GM12878 (cell line): ENCODE measurements around the gene RNU5B-1. TPM values are rescaled to one million over a fixed set of nuclear protein-coding genes. Genes with fewer than 3 reads are reported as not detected.

Experiments used
- ATAC-seq: fragments of 200-7000 bp; cut with Tn5 transposase; 3 replicates; pipeline ENCODE4 v1.9.1; 2020; ENCODE audit warnings: mild to moderate bottlenecking, moderate library complexity
- BruUV-seq: library from RNA; stranded (reverse); fragments of 400-500 nt; replicated peaks from 2 replicates; lab custom pipeline; 2021; lab: Mats Ljungman, UMichigan
- CTCF ChIA-PET: fragments of 300-600 bp; sonication (Branson Sonifier 250); formaldehyde crosslinking; extraction: SDS; loops from one replicate; lab custom pipeline; 2021; ENCODE audit warnings: inconsistent platforms; lab: Yijun Ruan, JAX
- POLR2A ChIA-PET: fragments of 350-600 bp; formaldehyde crosslinking; extraction: SDS; loops from one replicate; lab custom pipeline; 2021; ENCODE audit warnings: inconsistent platforms; lab: Charles Lee
- RAD21 ChIA-PET: fragments of 300-600 bp; sonication (Branson Sonifier 250); formaldehyde crosslinking; loops from one replicate; lab custom pipeline; 2023; ENCODE audit warnings: antibody characterized with exemption; ENCODE audit not compliant: unreplicated experiment; lab: Charles Lee
- SMC1A ChIA-PET: fragments of 300-600 bp; sonication (Branson Sonifier 250); formaldehyde crosslinking; loops from one replicate; lab custom pipeline; 2023; ENCODE audit not compliant: unreplicated experiment, uncharacterized antibody; lab: Charles Lee
- DNase-seq: peaks from one replicate; pipeline ENCODE4 v3.0.0-alpha.2; 2011; ENCODE audit warnings: low read depth, low spot score
- FAIRE-seq: peaks from 3 replicates; lab custom pipeline; 2011; peaks lifted over from hg19 to GRCh38; lab: Jason Lieb, UNC
- H2AFZ ChIP-seq: 2 replicates; pipeline ENCODE4 v1.6.0; 2011; ENCODE audit warnings: low read depth, low read length, control low read depth; ENCODE audit not compliant: control insufficient read depth
- H3K27ac ChIP-seq: 2 replicates; pipeline ENCODE4 v1.5.1; 2011; ENCODE audit warnings: control low read depth; ENCODE audit not compliant: control insufficient read depth, insufficient read depth
- H3K27me3 ChIP-seq, 2 experiments: replicated peaks in 1 of 2; 2 replicates each; pipeline versions ENCODE4 v1.6.0 to v1.6.1; 2011; ENCODE audit warnings: low read length in 1 of 2; ENCODE audit not compliant: control insufficient read depth in 2 of 2, insufficient read depth in 2 of 2
- H3K36me3 ChIP-seq, 2 experiments: 2 replicates each; pipeline ENCODE4 v1.5.1; 2011; ENCODE audit warnings: low read length in 1 of 2; ENCODE audit not compliant: control insufficient read depth in 2 of 2, insufficient read depth in 2 of 2
- H3K4me1 ChIP-seq: 2 replicates; pipeline ENCODE4 v1.6.1; 2011; ENCODE audit warnings: mild to moderate bottlenecking, low read length, moderate library complexity, mixed read lengths; ENCODE audit not compliant: control insufficient read depth, insufficient read depth
- H3K4me2 ChIP-seq: 2 replicates; pipeline ENCODE4 v1.6.0; 2011; ENCODE audit warnings: control low read depth; ENCODE audit not compliant: control insufficient read depth, insufficient read depth
- H3K4me3 ChIP-seq: fragments of 200-600 bp; sonication (generic); 2 replicates; pipeline ENCODE4 v1.5.1; 2016
- H3K79me2 ChIP-seq: 2 replicates; pipeline ENCODE4 v1.6.0; 2011; ENCODE audit warnings: low read length; ENCODE audit not compliant: control insufficient read depth, insufficient read depth
- H3K9ac ChIP-seq: 2 replicates; pipeline ENCODE4 v1.8.0; 2011; ENCODE audit warnings: low read length, control low read depth, mixed read lengths; ENCODE audit not compliant: control insufficient read depth, insufficient read depth
- H3K9me3 ChIP-seq: replicated peaks from 3 replicates; pipeline ENCODE4 v1.5.1; 2011; ENCODE audit warnings: mild to moderate bottlenecking, low read length; ENCODE audit not compliant: control insufficient read depth, insufficient read depth
- H4K20me1 ChIP-seq: 2 replicates; pipeline ENCODE4 v1.6.0; 2011; ENCODE audit not compliant: control insufficient read depth, insufficient read depth
- ETV6 ChIP-seq, 2 experiments: fragments of 450-650 bp in 1 of 2; IDR thresholded peaks in 1 of 2; conservative IDR thresholded peaks in 1 of 2; 2 replicates each; pipeline ENCODE4 v1.6.1; 2014; ENCODE audit warnings: antibody characterized with exemption in 1 of 2, borderline replicate concordance in 1 of 2, low read depth in 1 of 2, mild to moderate bottlenecking in 1 of 2, moderate library complexity in 1 of 2
- EZH2 ChIP-seq: IDR thresholded peaks from 2 replicates; pipeline ENCODE4 v1.6.1; 2012; ENCODE audit warnings: low read depth, mild to moderate bottlenecking, control low read depth, inconsistent platforms, low read length, borderline replicate concordance; ENCODE audit not compliant: control insufficient read depth
- GABPA ChIP-seq: IDR thresholded peaks from 2 replicates; pipeline ENCODE4 v1.6.1; 2014; ENCODE audit warnings: antibody characterized with exemption, low read depth, mild to moderate bottlenecking, inconsistent platforms
- GATAD2B ChIP-seq: fragments of 450-650 bp; conservative IDR thresholded peaks from 2 replicates; pipeline ENCODE4 v1.6.1; 2017; ENCODE audit warnings: low read depth, mild to moderate bottlenecking, moderate library complexity
- HCFC1 ChIP-seq: fragments of 150-350 bp; IDR thresholded peaks from 2 replicates; pipeline ENCODE4 v1.6.1; 2014; ENCODE audit warnings: low read length
- MTA2 ChIP-seq: fragments of 450-650 bp; IDR thresholded peaks from 2 replicates; pipeline ENCODE4 v1.6.1; 2016; ENCODE audit warnings: low read depth, mild to moderate bottlenecking, moderate library complexity
- NFYB ChIP-seq: IDR thresholded peaks from 2 replicates; pipeline ENCODE4 v1.6.1; 2011; ENCODE audit warnings: low read depth, mild to moderate bottlenecking, low read length, improper control_type of control experiment, moderate library complexity; ENCODE audit not compliant: insufficient read depth
- PRDM15 ChIP-seq: fragments of 450-650 bp; formaldehyde crosslinking; IDR thresholded peaks from 2 replicates; pipeline ENCODE4 v1.4.0; 2020; ENCODE audit warnings: mild to moderate bottlenecking, moderate library complexity
- SREBF2 ChIP-seq: IDR thresholded peaks from 2 replicates; pipeline ENCODE4 v1.6.1; 2012; ENCODE audit warnings: mild to moderate bottlenecking, low read length
- STAT3 ChIP-seq: IDR thresholded peaks from 2 replicates; pipeline ENCODE4 v1.6.1; 2011; ENCODE audit warnings: low read depth, low read length, improper control_type of control experiment
- YBX1 ChIP-seq: fragments of 450-650 bp; IDR thresholded peaks from 2 replicates; pipeline ENCODE4 v1.6.1; 2016; ENCODE audit warnings: antibody characterized with exemption
- WGBS: methylation state at CpG from one replicate; pipeline ENCODE4 v1.1.6; 2016; ENCODE audit warnings: low lambda C conversion rate; ENCODE audit not compliant: insufficient replicate concordance, insufficient coverage; ENCODE audit errors: missing lambda C conversion rate; 5-methylcytosine and 5-hydroxymethylcytosine counted together
- in situ Hi-C: fragments of 300-500 bp; cut with MboI; formaldehyde crosslinking; loops from 9 replicates; pipeline ENCODE4 v1.14.3; 2018; ENCODE audit warnings: mixed read lengths
- intact Hi-C: fragments of 100-400 bp; cut with micrococcal nuclease; formaldehyde crosslinking; loops from one replicate; pipeline ENCODE4 v1.14.2; 2022; ENCODE audit not compliant: unreplicated experiment
- polyA plus RNA-seq, 11 experiments: library from polyadenylated mRNA; depleted of rRNA in 4 of 11; unstranded in 6 of 11; stranded (reverse) in 5 of 11; fragments of >200 nt; fragmentation: Nextera tagmentation in 4 of 11; fragmentation: Illumina TruSeq in 1 of 11; extraction: Ambion mirVana in 4 of 11; extraction: Trizol in 1 of 11; gene quantifications; 1 replicate in 1 of 11; 2 replicates in 10 of 11; pipeline versions ENCODE4 v1.2.1 to v1.2.3, GENCODE V29; 2011 to 2016; ENCODE audit warnings: inconsistent platforms in 2 of 11, missing spikeins in 2 of 11, low read depth in 1 of 11
- total RNA-seq, 4 experiments: library from RNA; depleted of rRNA in 3 of 4; stranded (reverse); fragments of >200 nt in 3 of 4; fragmentation: Illumina TruSeq in 1 of 4; extraction: Trizol in 1 of 4; gene quantifications; 2 replicates each; pipeline versions ENCODE4 v1.2.1 to v1.2.3, GENCODE V29; 2013 to 2021

Gene RNU5B-1
- total and polyA plus RNA-seq, 10 of the 15 experiments (the other 5 are each of a cell fraction or from before 2014, with no cell fraction given): 19.1 TPM; not detected in 9

DNA sequence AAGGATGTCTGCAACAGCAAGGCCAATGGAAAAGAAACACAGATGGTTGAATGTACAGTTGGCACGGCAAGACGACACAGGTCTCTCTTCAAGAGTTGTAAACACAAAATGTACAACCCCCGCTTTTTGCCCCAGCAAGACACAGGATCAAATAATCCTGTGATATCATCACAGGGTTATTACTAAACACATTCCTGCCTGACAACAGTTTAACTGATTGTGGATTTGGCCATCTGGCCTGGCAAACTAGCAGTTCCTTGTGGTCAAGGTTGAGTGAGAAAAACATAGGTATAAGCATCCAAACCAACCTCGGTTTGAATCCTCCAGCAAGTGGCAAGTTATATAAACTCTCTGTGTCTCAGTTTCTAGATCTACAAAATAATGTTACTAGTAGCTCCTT, 41.2 kb upstream of the RNU5B-1 start:
- RAD21 ChIA-PET: no interaction called here
- intact Hi-C loops: no loop called here
- Histone ChIP-seq H3K4me1 (no peaks in the 10 kb centered on the region), H2AFZ (no peak overlapping the region), H3K36me3 (peaks cover 5 to 8% of the 10 kb centered on the region in 2 experiments), H3K9ac (no peak overlapping the region), H3K9me3 (no peaks in the 10 kb centered on the region), H3K27me3 (no peaks in the 10 kb centered on the region), H3K27ac (no peak overlapping the region), H4K20me1 (no peaks in the 10 kb centered on the region), H3K4me2 (no peak overlapping the region), H3K79me2 (no peaks in the 10 kb centered on the region), H3K4me3 (no peak overlapping the region)
- DNase-seq: no peak
- TF ChIP-seq ETV6 (conservative IDR thresholded peaks at IDR 0.05 in 1 of 2, IDR thresholded peaks at IDR 0.05 in 1 of 2; ENCODE audit: borderline replicate concordance in 1 of 2, low read depth in 1 of 2): no peak
- no peak for TF ChIP-seq SREBF2
- no peak for TF ChIP-seq MTA2
- TF ChIP-seq GATAD2B: no peak
- TF ChIP-seq YBX1: no peak
- TF ChIP-seq EZH2: no peak
- TF ChIP-seq STAT3: no peak
- TF ChIP-seq NFYB: no peak
- no peak for TF ChIP-seq PRDM15 (CRISPR knock-in tag)
- TF ChIP-seq GABPA: no peak
- TF ChIP-seq HCFC1: no peak
- no TSS peak for BruUV-seq
- 82% methylated on average over 4 of the region's 4 CpGs for WGBS
- POLR2A ChIA-PET: no interaction called here
- CTCF ChIA-PET: interaction anchor here (0.8 kb wide), 1 partner anchor 9 kb away, joined by 4 read pairs; no protein-coding TSS in a partner anchor
- no peak for ATAC-seq
- SMC1A ChIA-PET: no interaction called here
- in situ Hi-C loops: no loop called here
- no peak for FAIRE-seq
